ENCODE results near the gene ELK1.
"Not testable (repeated sequence)": the region's sequence is repeated elsewhere in the genome, so short reads cannot be mapped to it uniquely, and the experiment has no call there.

Gene ELK1

DNA sequence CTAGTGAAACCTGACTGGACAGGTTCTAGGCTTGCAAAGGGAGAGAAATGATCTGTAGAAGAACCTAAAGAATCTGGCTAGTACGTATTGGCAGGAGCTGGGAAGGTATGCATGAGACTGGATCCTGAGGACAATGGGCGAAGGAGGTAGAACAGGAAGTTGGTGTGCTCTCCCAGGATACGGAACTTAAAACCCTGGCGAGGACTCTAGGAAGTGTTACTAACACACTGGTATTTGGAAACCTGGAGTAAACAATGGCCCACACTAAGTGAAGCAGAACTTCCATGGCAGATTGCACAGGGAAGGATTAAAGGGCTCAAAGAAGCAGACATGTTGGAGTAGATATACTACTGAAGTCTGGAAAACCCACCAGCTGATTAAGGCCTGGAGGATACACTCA is 39.9 kb downstream of the ELK1 start:
- no peak for DNase-seq

DNA sequence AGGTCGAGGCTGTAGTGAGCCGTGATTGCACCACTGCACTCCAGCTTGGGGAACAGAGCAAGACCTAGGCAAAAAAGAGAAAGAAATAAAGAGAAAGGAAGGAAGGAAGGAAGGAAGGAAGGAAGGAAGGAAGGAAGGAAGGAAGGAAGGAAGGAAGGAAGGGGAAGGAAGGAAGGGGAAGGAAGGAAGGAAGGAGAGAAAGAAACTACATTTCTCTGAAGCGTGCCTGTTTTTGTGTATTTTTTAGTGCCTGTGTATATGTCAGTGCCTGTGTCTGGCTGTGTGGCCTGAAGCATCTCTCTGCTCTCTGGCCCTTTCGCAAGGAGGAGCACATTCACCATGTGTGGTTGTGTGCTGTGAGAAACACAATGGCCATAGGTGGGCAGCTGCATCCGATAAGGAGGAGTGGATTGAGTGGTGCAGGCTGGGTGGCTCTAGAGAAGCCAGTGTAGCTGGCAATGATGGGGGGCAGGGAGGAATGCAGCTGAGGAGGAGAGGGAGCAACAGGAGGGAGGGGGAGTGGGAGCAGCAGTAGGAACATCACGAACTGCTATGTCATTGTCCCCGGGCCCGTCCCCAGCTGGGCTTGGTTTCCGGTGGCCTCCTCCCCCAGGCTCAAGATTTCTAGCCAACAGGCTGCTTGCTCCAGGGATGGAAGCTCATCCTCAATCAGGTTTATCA is 42.1 kb downstream of the ELK1 start:
- DNase-seq, result no peak

- no peak for DNase-seq
These were observed 43.3 kb downstream of the ELK1 start for GRCh38 chrX:47607091-47607490.

- no peak for DNase-seq
These were observed 45.3 kb downstream of the ELK1 start for GRCh38 chrX:47605024-47605423.

DNA sequence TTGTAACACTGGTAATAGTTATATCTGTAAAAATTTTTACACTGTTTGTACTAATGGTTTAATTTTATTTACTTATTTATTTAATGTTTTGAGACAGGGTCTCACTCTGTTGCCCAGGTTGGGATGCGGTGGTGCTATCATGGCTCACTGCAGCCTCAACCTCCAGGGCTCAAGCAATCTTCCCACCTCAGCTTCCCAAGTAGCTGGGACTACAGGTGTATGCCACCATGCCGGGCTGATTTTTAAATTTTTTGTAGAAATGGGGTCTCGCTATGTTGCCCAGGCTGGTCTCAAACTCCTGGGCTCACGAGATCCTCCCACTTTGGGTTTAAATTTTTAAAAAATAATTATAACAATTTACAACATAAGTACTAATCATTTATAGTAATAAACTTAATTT is 47.2 kb downstream of the ELK1 start:
- not testable (repeated sequence) for DNase-seq

- DNase-seq, result no peak
These were observed 53.1 kb downstream of the ELK1 start for GRCh38 chrX:47597222-47597621.

GRCh38 chrX:47596256-47596655 is 54.1 kb downstream of the ELK1 start:
- DNase-seq, result no peak

- DNase-seq, result no peak
These were observed 54.6 kb downstream of the ELK1 start for GRCh38 chrX:47595716-47596251.

GRCh38 chrX:47593522-47593921 is 56.8 kb downstream of the ELK1 start:
- no peak for DNase-seq

DNA sequence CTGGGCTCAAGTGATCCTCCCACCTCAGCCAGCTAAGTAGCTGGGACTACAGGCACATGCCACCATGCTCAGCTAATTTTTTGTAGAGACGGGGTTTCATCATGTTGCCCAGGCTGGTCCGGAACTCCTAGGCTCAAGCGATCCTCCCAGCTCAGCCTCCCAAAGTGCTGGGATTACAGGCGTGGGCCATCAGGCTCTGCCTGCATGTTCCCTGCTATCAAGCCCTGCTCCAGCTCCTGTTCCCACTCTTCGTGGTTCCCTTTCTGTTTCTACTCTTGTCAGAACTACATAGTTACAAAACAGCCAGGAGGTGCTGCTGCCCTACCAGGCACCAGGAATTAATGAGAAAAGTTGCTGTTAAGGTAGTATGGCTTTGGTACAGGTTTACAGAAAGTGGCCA is 59.4 kb downstream of the ELK1 start:
- DNase-seq, result no peak

GRCh38 chrX:47587906-47588735 is 62.2 kb downstream of the ELK1 start:
- DNase-seq, result no peak

GRCh38 chrX:47587091-47587891 is 63.1 kb downstream of the ELK1 start:
- no peak for DNase-seq

DNA sequence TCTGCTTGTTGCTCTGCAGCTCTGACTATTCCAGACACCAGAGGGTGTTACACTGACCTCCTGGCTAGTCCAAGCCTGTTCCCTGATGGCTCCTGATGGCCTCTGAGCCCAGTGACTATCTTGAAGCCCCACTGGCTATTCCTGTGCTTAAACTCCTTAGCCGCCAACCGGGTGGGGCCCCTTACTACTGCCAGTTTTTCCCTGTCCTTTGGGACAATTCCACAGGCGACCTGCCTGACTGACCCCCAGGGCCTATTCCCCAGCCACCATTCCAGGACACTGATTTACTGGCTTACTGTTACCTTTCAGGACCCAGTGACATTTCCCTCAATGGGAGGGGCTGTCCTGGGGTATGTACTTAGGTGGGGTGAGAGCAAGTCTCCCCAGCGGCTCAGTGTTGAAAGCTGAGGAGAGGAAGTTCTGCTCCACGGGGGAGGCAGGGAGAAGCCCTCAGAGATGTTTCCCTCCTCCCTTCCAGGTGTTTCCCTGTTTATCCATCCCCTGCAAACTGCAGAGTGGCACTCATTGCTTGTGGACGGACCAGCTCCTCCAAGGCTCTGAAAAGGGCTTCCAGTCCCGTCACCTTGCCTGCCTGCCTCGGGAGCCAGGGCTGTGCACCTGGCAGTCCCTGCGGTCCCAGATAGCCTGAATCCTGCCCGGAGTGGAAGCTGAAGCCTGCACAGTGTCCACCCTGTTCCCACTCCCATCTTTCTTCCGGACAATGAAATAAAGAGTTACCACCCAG is 64.1 kb downstream of the ELK1 start:
- no peak for DNase-seq

Measured in NCI-H1048 (cell line).